Gastrocnemius medialis (tissue), 4 donors: ENCODE measurements around the gene ANKRD34A. TPM values are rescaled to one million over a fixed set of nuclear protein-coding genes. Genes with fewer than 3 reads are reported as not detected.
"Not testable (repeated sequence)": the region's sequence is repeated elsewhere in the genome, so short reads cannot be mapped to it uniquely, and the experiment has no call there.

Experiments used
- ATAC-seq, 2 donors: fragments of 150-250 bp; one replicate each; pipeline ENCODE4 v1.9.1; 2016
- DNase-seq, 2 donors: peaks; one replicate each; pipeline ENCODE4 v3.0.0-alpha.2; 2019
- H3K27ac ChIP-seq, 4 donors: fragments of 200-600 bp; sonication (generic); 1 replicate in 1 of 4; 2 replicates in 3 of 4; pipeline ENCODE4 v1.5.1; 2016 to 2018; ENCODE audit warnings: mild to moderate bottlenecking in 2 of 4, moderate library complexity in 1 of 4
- H3K27me3 ChIP-seq, 3 donors: fragments of 200-600 bp; sonication (generic) in 2 of 3; 1 replicate in 1 of 3; 2 replicates in 2 of 3; pipeline versions ENCODE4 v1.5.1 to v1.6.0; 2016 to 2019; ENCODE audit warnings: mild to moderate bottlenecking in 1 of 3, moderate library complexity in 1 of 3
- H3K36me3 ChIP-seq, 2 donors: fragments of 200-600 bp; sonication (generic) in 1 of 2; one replicate each; pipeline ENCODE4 v1.5.1; 2017 to 2018
- H3K4me1 ChIP-seq, 2 donors: fragments of 200-600 bp; sonication (generic) in 1 of 2; one replicate each; pipeline ENCODE4 v1.5.1; 2016 to 2017; ENCODE audit warnings: mild to moderate bottlenecking in 2 of 2
- H3K4me3 ChIP-seq, 4 donors: fragments of 200-600 bp; sonication (generic) in 3 of 4; 1 replicate in 1 of 4; 2 replicates in 3 of 4; pipeline ENCODE4 v1.5.1; 2016 to 2019; ENCODE audit warnings: mild to moderate bottlenecking in 2 of 4
- H3K9me3 ChIP-seq, 3 donors: fragments of 200-600 bp; sonication (generic) in 2 of 3; 1 replicate in 1 of 3; 2 replicates in 2 of 3; pipeline ENCODE4 v1.5.1; 2016 to 2019
- CTCF ChIP-seq, 5 experiments: fragments of 450-650 bp in 3 of 5; fragments of 200-600 bp in 2 of 5; sonication (generic) in 2 of 5; IDR thresholded peaks in 4 of 5; conservative IDR thresholded peaks in 1 of 5; 1 replicate in 4 of 5; 2 replicates in 1 of 5; pipeline ENCODE4 v1.5.1; 2016 to 2019; ENCODE audit warnings: antibody characterized with exemption in 5 of 5, mild to moderate bottlenecking in 3 of 5, moderate library complexity in 3 of 5
- POLR2A ChIP-seq, 2 donors: fragments of 450-650 bp; IDR thresholded peaks; one replicate each; pipeline ENCODE4 v1.6.1; 2017; ENCODE audit warnings: antibody characterized with exemption in 2 of 2, mild to moderate bottlenecking in 2 of 2, moderate library complexity in 2 of 2
- in situ Hi-C, 4 donors: fragments of 200-750 bp; cut with MboI; loops; one replicate each; pipeline versions ENCODE4 v1.15.0 to v1.8.0; 2017; ENCODE audit warnings: low sequenced_read_pairs in 4 of 4
- intact Hi-C: fragments of 100-400 bp; cut with DNase I; formaldehyde crosslinking; loops from one replicate; pipeline ENCODE4 v1.15.1; 2023; ENCODE audit warnings: low total_unique reads
- total RNA-seq, 4 donors: library from RNA; depleted of rRNA; stranded (reverse); fragments of >200 nt; gene quantifications; one replicate each; pipeline versions ENCODE4 v1.1.0 to v1.2.3, GENCODE V29; 2016

Gene ANKRD34A
- total RNA-seq, 4 donors from 2014 or later: 3.3 to 19.0 (median 6.7) TPM

GRCh38 chr1:145935708-145936107 lies 28.7 kb downstream of the ANKRD34A start:
- H3K27me3 ChIP-seq: no peaks in the 10 kb centered on the region
- H3K36me3 ChIP-seq: peaks cover 0 to 48% of the 10 kb centered on the region in 2 donors
- intact Hi-C loops: no loop called here
- DNase-seq: no peak
- peaks cover 39 to 42% of the 10 kb centered on the region in 2 donors for H3K4me1 ChIP-seq
- H3K9me3 ChIP-seq: no peaks in the 10 kb centered on the region
- no peak for TF ChIP-seq CTCF (IDR thresholded peaks at IDR 0.05 in 4 of 5, conservative IDR thresholded peaks at IDR 0.05 in 1 of 5)
- no peak for TF ChIP-seq POLR2A (IDR thresholded peaks at IDR 0.05)
- in situ Hi-C loops: no loop called here
- no peak overlapping the region for H3K4me3 ChIP-seq
- H3K27ac ChIP-seq: peak overlapping the region; percentile 69 to 95 (median 82)
- ATAC-seq: peak in 1 of 2 donors; percentile 19

GRCh38 chr1:145932522-145933009 lies 31.8 kb downstream of the ANKRD34A start:
- Histone ChIP-seq H3K36me3 (peaks cover 0 to 39% of the 10 kb centered on the region in 2 donors), H3K4me1 (peaks cover 42 to 43% of the 10 kb centered on the region in 2 donors), H3K27ac (peak overlapping the region; percentile 69 to 95 (median 82))
- in situ Hi-C loops, DNase-seq, ATAC-seq, H3K27me3 ChIP-seq, intact Hi-C loops, H3K9me3 ChIP-seq, H3K4me3 ChIP-seq: not testable (repeated sequence)

- DNase-seq (no peak), ATAC-seq (no peak)
- Histone ChIP-seq H3K9me3 (no peaks in the 10 kb centered on the region), H3K4me3 (peak overlapping the region; percentile 64 to 94 (median 88)), H3K4me1 (peaks cover 13 to 15% of the 10 kb centered on the region in 2 donors), H3K36me3 (peaks cover 4 to 37% of the 10 kb centered on the region in 2 donors), H3K27ac (peak overlapping the region; percentile 92 to 98 (median 94)), H3K27me3 (no peaks in the 10 kb centered on the region)
- intact Hi-C loops (loop anchor here (1.0 to 2.0 kb wide), 3 partner anchors 10 to 69 kb away; partner anchors contain the start of genes PEX11B and PIAS3), in situ Hi-C loops (no loop called here)
- no peak for TF ChIP-seq POLR2A (IDR thresholded peaks at IDR 0.05)
- TF ChIP-seq CTCF (IDR thresholded peaks at IDR 0.05 in 4 of 5, conservative IDR thresholded peaks at IDR 0.05 in 1 of 5): no peak
These were observed 36.3 kb downstream of the ANKRD34A start for GRCh38 chr1:145927916-145928643.

- peaks cover 4 to 37% of the 10 kb centered on the region in 2 donors for H3K36me3 ChIP-seq
- no peaks in the 10 kb centered on the region for H3K9me3 ChIP-seq
- intact Hi-C loops: loop anchor here (1.0 to 2.0 kb wide), 3 partner anchors 9 to 68 kb away; partner anchors contain the start of genes PEX11B and PIAS3
- peak within 1 kb of the TSS; percentile 92 to 98 (median 94) for H3K27ac ChIP-seq
- ATAC-seq (peak; percentile 99 to 100), DNase-seq (peak; percentile 97)
- H3K4me1 ChIP-seq: peaks cover 13 to 16% of the 10 kb centered on the region in 2 donors
- H3K4me3 ChIP-seq: peak within 1 kb of the TSS; percentile 86 to 94 (median 91)
- TF ChIP-seq POLR2A (IDR thresholded peaks at IDR 0.05): peak; percentile 99
- peak; percentile 60 to 77 (median 73) for TF ChIP-seq CTCF (IDR thresholded peaks at IDR 0.05 in 4 of 5, conservative IDR thresholded peaks at IDR 0.05 in 1 of 5)
- no peaks in the 10 kb centered on the region for H3K27me3 ChIP-seq
- in situ Hi-C loops: no loop called here
These were observed 37.1 kb downstream of the ANKRD34A start, which contains the start of gene RBM8A for GRCh38 chr1:145927063-145927886. Gene RBM8A, minus strand, starts transcription at chr1:145927484. Its CDS starts 58 bp downstream, at chr1:145927426.
